H1 (cell line): ENCODE measurements around the gene OR13C3. TPM values are rescaled to one million over a fixed set of nuclear protein-coding genes. Genes with fewer than 3 reads are reported as not detected.
A peak's percentile ranks its signal among the peaks of the same experiment; 100 is the strongest.

Source experiments
- CTCF ChIA-PET: fragments of 300-600 bp; sonication (Branson Sonifier 250); formaldehyde crosslinking; loops from one replicate; lab custom pipeline; 2021; ENCODE audit not compliant: partially characterized antibody; lab: Charles Lee
- POLR2A ChIA-PET: fragments of 300-600 bp; sonication (Branson Sonifier 250); formaldehyde crosslinking; loops from one replicate; lab custom pipeline; 2021; ENCODE audit warnings: inconsistent platforms; ENCODE audit not compliant: partially characterized antibody; lab: Charles Lee
- DNase-seq, 2 experiments: peaks; one replicate each; pipeline versions ENCODE4 v3.0.0 to v3.0.0-alpha.2; 2010 to 2022; ENCODE audit warnings: low spot score in 2 of 2, low read depth in 1 of 2, mixed read lengths in 1 of 2
- FAIRE-seq: peaks from 2 replicates; lab custom pipeline; 2011; peaks lifted over from hg19 to GRCh38; lab: Jason Lieb, UNC
- H2AFZ ChIP-seq: 2 replicates; pipeline ENCODE4 v1.8.1; 2012; ENCODE audit warnings: low read length, inconsistent platforms
- H2AK5ac ChIP-seq: 2 replicates; pipeline ENCODE4 v1.6.1; 2013; ENCODE audit warnings: low read depth, low read length
- H2BK120ac ChIP-seq: replicated peaks from 2 replicates; pipeline ENCODE3; 2013; ENCODE audit warnings: low read depth, low read length, inconsistent platforms
- H2BK12ac ChIP-seq: 2 replicates; pipeline ENCODE4 v1.6.1; 2013; ENCODE audit warnings: low read depth, low read length
- H2BK15ac ChIP-seq: 2 replicates; pipeline ENCODE4 v1.6.1; 2013; ENCODE audit warnings: low read length
- H2BK20ac ChIP-seq: 2 replicates; pipeline ENCODE4 v1.6.1; 2013; ENCODE audit warnings: low read length
- H2BK5ac ChIP-seq: 2 replicates; pipeline ENCODE4 v1.6.1; 2013; ENCODE audit warnings: low read depth, low read length
- H3K14ac ChIP-seq: 2 replicates; pipeline ENCODE4 v1.6.1; 2013; ENCODE audit warnings: inconsistent platforms; ENCODE audit not compliant: insufficient read length
- H3K18ac ChIP-seq: 2 replicates; pipeline ENCODE4 v1.6.1; 2013; ENCODE audit warnings: low read length; ENCODE audit errors: extremely low read depth
- H3K23ac ChIP-seq: 2 replicates; pipeline ENCODE4 v1.6.1; 2013; ENCODE audit warnings: inconsistent platforms; ENCODE audit not compliant: insufficient read length
- H3K23me2 ChIP-seq: 2 replicates; pipeline ENCODE4 v1.6.1; 2013; ENCODE audit warnings: low read depth, low read length
- H3K27ac ChIP-seq: 2 replicates; pipeline ENCODE4 v1.6.1; 2011; ENCODE audit warnings: low read depth, low read length, inconsistent platforms
- H3K27me3 ChIP-seq, 4 experiments: replicated peaks in 1 of 4; 1 replicate in 1 of 4; 2 replicates in 3 of 4; pipeline versions ENCODE4 v1.6.1 to v1.8.1; 2011 to 2013; ENCODE audit warnings: low read length in 3 of 4, mild to moderate bottlenecking in 3 of 4, inconsistent platforms in 2 of 4, mixed read lengths in 2 of 4, moderate library complexity in 1 of 4; ENCODE audit not compliant: control insufficient read depth in 3 of 4, insufficient read depth in 3 of 4; ENCODE audit errors: extremely low read depth in 1 of 4
- H3K36me3 ChIP-seq, 4 experiments: 2 replicates each; pipeline versions ENCODE4 v1.6.1 to v1.8.1; 2011 to 2013; ENCODE audit warnings: mild to moderate bottlenecking in 4 of 4, low read length in 3 of 4, moderate library complexity in 2 of 4, control low read depth in 1 of 4, inconsistent platforms in 1 of 4; ENCODE audit not compliant: insufficient read depth in 4 of 4, control insufficient read depth in 2 of 4
- H3K4ac ChIP-seq: replicated peaks from 2 replicates; pipeline ENCODE3; 2013; ENCODE audit warnings: low read length, low read depth, mixed read lengths, inconsistent platforms; ENCODE audit not compliant: insufficient read length
- H3K4me1 ChIP-seq, 4 experiments: replicated peaks in 1 of 4; 1 replicate in 1 of 4; 2 replicates in 3 of 4; pipeline versions ENCODE4 v1.6.1 to v1.8.1; 2011 to 2013; ENCODE audit warnings: low read length in 3 of 4, inconsistent platforms in 2 of 4, mixed read lengths in 1 of 4; ENCODE audit not compliant: insufficient read depth in 4 of 4, control insufficient read depth in 3 of 4
- H3K4me2 ChIP-seq, 2 experiments: 2 replicates each; pipeline versions ENCODE4 v1.6.1 to v1.8.1; 2011 to 2013; ENCODE audit warnings: low read depth in 2 of 2, low read length in 2 of 2, control low read depth in 1 of 2, inconsistent platforms in 1 of 2, mild to moderate bottlenecking in 1 of 2; ENCODE audit not compliant: insufficient read depth in 1 of 2
- H3K4me3 ChIP-seq, 4 experiments: fragments of 200-600, 300-600 bp in 1 of 4; sonication (generic), shearing (Covaris generic), sonication (Bioruptor Twin) in 1 of 4; 2 replicates each; pipeline versions ENCODE4 v1.5.1 to v1.8.1; 2011 to 2016; ENCODE audit warnings: low read length in 4 of 4, low read depth in 3 of 4, control low read depth in 2 of 4, inconsistent platforms in 2 of 4, mild to moderate bottlenecking in 2 of 4, mixed read lengths in 1 of 4, moderate library complexity in 1 of 4; ENCODE audit not compliant: insufficient read depth in 2 of 4; ENCODE audit errors: extremely low read depth in 1 of 4
- H3K56ac ChIP-seq: replicated peaks from 2 replicates; pipeline ENCODE3; 2013; ENCODE audit warnings: low read depth, mild to moderate bottlenecking, mixed read lengths, low read length, inconsistent platforms; ENCODE audit not compliant: insufficient read length
- H3K79me1 ChIP-seq: 2 replicates; pipeline ENCODE4 v1.6.1; 2013; ENCODE audit warnings: low read depth, low read length, control low read depth
- H3K79me2 ChIP-seq, 2 experiments: 2 replicates each; pipeline versions ENCODE4 v1.6.1 to v1.8.1; 2012 to 2013; ENCODE audit warnings: low read length in 2 of 2, mild to moderate bottlenecking in 2 of 2, inconsistent platforms in 1 of 2; ENCODE audit not compliant: insufficient read depth in 2 of 2, control insufficient read depth in 1 of 2
- H3K9ac ChIP-seq, 4 experiments: replicated peaks in 1 of 4; 1 replicate in 1 of 4; 2 replicates in 3 of 4; pipeline versions ENCODE4 v1.6.1 to v1.8.1; 2011 to 2013; ENCODE audit warnings: low read depth in 3 of 4, low read length in 3 of 4, control low read depth in 2 of 4, mild to moderate bottlenecking in 2 of 4, moderate library complexity in 2 of 4, inconsistent platforms in 1 of 4; ENCODE audit errors: extremely low read depth in 1 of 4
- H3K9me3 ChIP-seq, 2 experiments: 2 replicates each; pipeline versions ENCODE4 v1.6.1 to v1.8.1; 2012 to 2013; ENCODE audit warnings: mild to moderate bottlenecking in 2 of 2, moderate library complexity in 2 of 2, control low read depth in 1 of 2, inconsistent platforms in 1 of 2, low read depth in 1 of 2, low read length in 1 of 2, mixed read lengths in 1 of 2; ENCODE audit not compliant: insufficient read depth in 2 of 2
- H4K20me1 ChIP-seq, 2 experiments: replicated peaks in 1 of 2; 2 replicates each; pipeline versions ENCODE3 to v1.8.1; 2011 to 2013; ENCODE audit warnings: inconsistent platforms in 2 of 2, low read length in 2 of 2, mild to moderate bottlenecking in 1 of 2; ENCODE audit not compliant: insufficient read depth in 2 of 2, control insufficient read depth in 1 of 2
- H4K5ac ChIP-seq: 2 replicates; pipeline ENCODE4 v1.6.1; 2013; ENCODE audit warnings: low read length, low read depth, mixed read lengths, inconsistent platforms; ENCODE audit not compliant: insufficient read length
- H4K8ac ChIP-seq: 2 replicates; pipeline ENCODE4 v1.8.0; 2013; ENCODE audit warnings: mild to moderate bottlenecking, moderate library complexity, low read length, inconsistent platforms; ENCODE audit not compliant: insufficient read depth; ENCODE audit errors: extremely low read depth
- H4K91ac ChIP-seq: replicated peaks from 2 replicates; pipeline ENCODE3; 2013; ENCODE audit warnings: low read length, mixed read lengths, inconsistent platforms; ENCODE audit not compliant: insufficient read length
- POLR2AphosphoS5 ChIP-seq: IDR thresholded peaks from 2 replicates; pipeline ENCODE4 v1.6.1; 2011; ENCODE audit warnings: low read depth, low read length
- WGBS, 2 experiments: shearing (Covaris generic) in 1 of 2; methylation state at CpG; one replicate each; pipeline versions ENCODE4 v1.1.6 to v1.1.7; 2013 to 2015; ENCODE audit warnings: low lambda C conversion rate in 2 of 2, mixed read lengths in 2 of 2, inconsistent platforms in 1 of 2, low coverage in 1 of 2, missing lambda C conversion rate in 1 of 2; ENCODE audit not compliant: insufficient replicate concordance in 2 of 2, insufficient coverage in 1 of 2, insufficient read length in 1 of 2; ENCODE audit errors: extremely low coverage in 1 of 2, missing lambda C conversion rate in 1 of 2; 5-methylcytosine and 5-hydroxymethylcytosine counted together
- polyA plus RNA-seq, 7 experiments: library from polyadenylated mRNA; depleted of rRNA in 3 of 7; stranded (reverse) in 5 of 7; unstranded in 2 of 7; fragments of >200 nt in 5 of 7; fragments of 200-250 nt in 2 of 7; gene quantifications; 1 replicate in 5 of 7; 2 replicates in 1 of 7; 4 replicates in 1 of 7; pipeline versions ENCODE4 v1.2.1 to v1.2.3, GENCODE V29; 2011 to 2013; ENCODE audit warnings: missing spikeins in 2 of 7, mixed read lengths in 2 of 7
- total RNA-seq: library from RNA; stranded (reverse); fragmentation: NEBNext Ultra II Directional; extraction: Animal tissue kit (Norgen Biotek cat#: 25700); gene quantifications from 2 replicates; pipeline ENCODE4 v1.2.1, GENCODE V29; 2021

OR13C3 gene
- total and polyA plus RNA-seq, 2 of the 8 experiments (the other 6 are each of a cell fraction or from before 2014, with no cell fraction given), result not detected

DNA sequence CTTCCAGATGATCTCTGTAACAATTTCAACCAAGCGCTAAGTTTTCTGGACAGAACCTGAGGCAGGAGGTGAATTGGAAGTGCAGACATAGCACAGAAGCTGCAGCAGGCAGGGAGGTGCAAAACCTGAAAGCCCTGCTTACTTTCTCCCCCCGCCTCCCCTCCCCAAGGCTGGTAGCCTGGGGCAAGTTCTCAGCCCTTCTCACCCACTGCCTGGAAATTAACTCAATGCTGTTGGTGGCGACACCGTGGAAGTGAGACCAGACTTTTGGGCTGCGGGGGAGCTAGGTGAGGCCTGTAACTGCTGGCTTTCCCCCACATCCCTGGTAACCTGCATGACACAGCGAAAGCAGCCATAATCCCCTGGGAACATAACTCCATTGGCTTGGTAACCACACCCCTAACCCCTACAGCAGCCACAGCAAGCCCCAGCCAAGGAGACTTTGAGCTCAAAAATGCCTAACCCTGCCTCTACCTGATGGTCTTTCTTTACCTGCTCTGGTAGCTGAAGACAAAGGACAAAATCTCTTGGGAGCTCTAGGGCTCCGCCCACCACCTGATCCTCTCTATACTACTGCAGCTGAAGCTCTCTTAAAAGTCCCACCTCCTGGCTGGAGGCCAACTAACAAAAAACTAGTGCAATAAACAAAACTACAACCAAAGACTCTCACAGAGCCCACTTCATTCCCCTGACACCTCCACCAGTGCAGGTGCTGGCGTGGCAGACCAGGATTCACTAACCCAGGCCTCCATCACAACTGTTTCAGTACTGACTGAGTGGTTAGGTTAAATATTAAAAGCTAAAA lies 20.4 kb upstream of the OR13C3 start:
- no peak overlapping the region for H3K23ac ChIP-seq
- TF ChIP-seq POLR2AphosphoS5, result no peak
- TF ChIP-seq, all 59 proteins: peak for 0
- no peak overlapping the region for H3K9ac ChIP-seq
- no peak overlapping the region for H2BK15ac ChIP-seq
- H4K5ac ChIP-seq, result no peak overlapping the region
- H3K4me3 ChIP-seq, result no peak overlapping the region
- H2BK120ac ChIP-seq, result no peak overlapping the region
- H3K79me1 ChIP-seq, result no peaks in the 10 kb centered on the region
- H2BK20ac ChIP-seq, result no peak overlapping the region
- no peaks in the 10 kb centered on the region for H3K9me3 ChIP-seq
- H3K4ac ChIP-seq, result no peak overlapping the region
- no peak overlapping the region for H3K18ac ChIP-seq
- no peak overlapping the region for H4K91ac ChIP-seq
- 0 out of 2 replicates have a peak overlapping the region, but pooled peaks have one; percentile 39 for H2BK12ac ChIP-seq
- H4K8ac ChIP-seq, result no peak overlapping the region
- H3K4me2 ChIP-seq, result no peak overlapping the region
- DNase-seq, result no peak
- no peak overlapping the region for H2BK5ac ChIP-seq
- no peak overlapping the region for H3K14ac ChIP-seq
- H4K20me1 ChIP-seq, result no peaks in the 10 kb centered on the region
- 0 out of 2 replicates have a peak overlapping the region, but pooled peaks have one; percentile 13 for H2AFZ ChIP-seq
- ChIA-PET CTCF (no interaction called here), POLR2A (no interaction called here)
- no peak overlapping the region for H2AK5ac ChIP-seq
- H3K79me2 ChIP-seq, result no peaks in the 10 kb centered on the region
- H3K56ac ChIP-seq, result no peak overlapping the region
- H3K23me2 ChIP-seq, result no peaks in the 10 kb centered on the region
- no peak for FAIRE-seq
- 90% methylated on average over 8 of the region's 8 CpGs; no CpG with 5 or more reads in 1 of the 2 experiments for WGBS, 2 experiments
- H3K27me3 ChIP-seq, result no peaks in the 10 kb centered on the region
- H3K4me1 ChIP-seq, result no peaks in the 10 kb centered on the region
- H3K27ac ChIP-seq, result no peak overlapping the region
- H3K36me3 ChIP-seq, result no peaks in the 10 kb centered on the region
